Thyroid gland (tissue), 4 donors: Measurements from ENCODE around the gene TBC1D16. TPM values are rescaled to one million over a fixed set of nuclear protein-coding genes. Genes with fewer than 3 reads are reported as not detected.

Experiments used
- DNase-seq, 2 donors: peaks; one replicate each; pipeline ENCODE4 v3.0.0-alpha.2; 2019
- H3K27ac ChIP-seq, 3 donors: fragments of 200-600 bp; sonication (generic); 1 replicate in 2 of 3; 2 replicates in 1 of 3; pipeline ENCODE4 v1.5.1; 2016 to 2019; ENCODE audit warnings: mild to moderate bottlenecking in 1 of 3, moderate library complexity in 1 of 3
- H3K27me3 ChIP-seq: fragments of 200-600 bp; sonication (generic); one replicate; pipeline ENCODE4 v1.5.1; 2019
- H3K36me3 ChIP-seq, 2 donors: fragments of 200-600 bp; sonication (generic); one replicate each; pipeline ENCODE4 v1.5.1; 2016 to 2019
- H3K4me1 ChIP-seq, 2 donors: fragments of 200-600 bp; sonication (generic); one replicate each; pipeline ENCODE4 v1.5.1; 2017 to 2019
- H3K4me3 ChIP-seq, 3 donors: fragments of 200-600 bp; sonication (generic); replicated peaks in 1 of 3; 1 replicate in 2 of 3; 2 replicates in 1 of 3; pipeline ENCODE4 v1.5.1; 2016; ENCODE audit warnings: mild to moderate bottlenecking in 1 of 3
- H3K9me3 ChIP-seq: fragments of 200-600 bp; sonication (generic); one replicate; pipeline ENCODE4 v1.5.1; 2017
- CTCF ChIP-seq, 6 experiments: fragments of 200-600 bp in 3 of 6; fragments of 450-650 bp in 3 of 6; sonication (generic) in 3 of 6; IDR thresholded peaks; one replicate each; pipeline ENCODE4 v1.5.1; 2016 to 2019; ENCODE audit warnings: antibody characterized with exemption in 6 of 6, mild to moderate bottlenecking in 2 of 6, inconsistent platforms in 1 of 6, moderate library complexity in 1 of 6
- POLR2A ChIP-seq, 2 donors: fragments of 450-650 bp; IDR thresholded peaks; one replicate each; pipeline ENCODE4 v1.6.1; 2017; ENCODE audit warnings: antibody characterized with exemption in 2 of 2, mild to moderate bottlenecking in 2 of 2, moderate library complexity in 1 of 2
- WGBS, 2 donors: methylation state at CpG; one replicate each; pipeline ENCODE4 v1.1.5; 2017; 5-methylcytosine and 5-hydroxymethylcytosine counted together
- intact Hi-C: fragments of 100-400 bp; cut with DNase I; formaldehyde crosslinking; loops from one replicate; pipeline ENCODE4 v1.15.1; 2023
- total RNA-seq, 4 donors: library from RNA; depleted of rRNA; stranded (reverse); fragments of >200 nt; gene quantifications; one replicate each; pipeline ENCODE4 v1.2.3, GENCODE V29; 2016

Gene TBC1D16
- total RNA-seq, 4 donors from 2014 or later: 25.4 to 32.2 (median 29.8) TPM

- H3K27ac ChIP-seq: no peak overlapping the region
- intact Hi-C loops: loop anchor here (5.0 kb wide), 1 partner anchor 74 kb away; no protein-coding TSS in a partner anchor
These were observed 45.9 kb upstream of the TBC1D16 start for GRCh38 chr17:80081596-80081995.

GRCh38 chr17:80080081-80080480, 44.4 kb upstream of the TBC1D16 start:
- no peaks in the 10 kb centered on the region for H3K27me3 ChIP-seq
- no peak for DNase-seq
- H3K27ac ChIP-seq: no peak overlapping the region
- H3K4me3 ChIP-seq: no peak overlapping the region
- 90 to 93% methylated on average over 6 of the region's 6 CpGs for WGBS, 2 donors
- intact Hi-C loops: loop anchor here (5.0 kb wide), 1 partner anchor 73 kb away; no protein-coding TSS in a partner anchor
- H3K36me3 ChIP-seq: no peaks in the 10 kb centered on the region
- no peaks in the 10 kb centered on the region for H3K9me3 ChIP-seq
- H3K4me1 ChIP-seq: peaks cover 6 to 9% of the 10 kb centered on the region in 2 donors
- TF ChIP-seq POLR2A (IDR thresholded peaks at IDR 0.05): no peak
- TF ChIP-seq CTCF (IDR thresholded peaks at IDR 0.05): no peak

More at GRCh38 chr17:80081596-80081995, 45.9 kb upstream of the TBC1D16 start:
- peaks cover 6 to 9% of the 10 kb centered on the region in 2 donors for H3K4me1 ChIP-seq
- no peak overlapping the region for H3K4me3 ChIP-seq
- TF ChIP-seq CTCF (IDR thresholded peaks at IDR 0.05): no peak
- TF ChIP-seq POLR2A (IDR thresholded peaks at IDR 0.05): no peak
- H3K9me3 ChIP-seq: no peaks in the 10 kb centered on the region
- no peak for DNase-seq
- H3K27me3 ChIP-seq: no peaks in the 10 kb centered on the region
- no peaks in the 10 kb centered on the region for H3K36me3 ChIP-seq
- WGBS, 2 donors: 92 to 94% methylated on average over 9 of the region's 14 CpGs

- H3K27me3 ChIP-seq: no peaks in the 10 kb centered on the region
These were observed 36.7 kb upstream of the TBC1D16 start for GRCh38 chr17:80072410-80072809.

DNA sequence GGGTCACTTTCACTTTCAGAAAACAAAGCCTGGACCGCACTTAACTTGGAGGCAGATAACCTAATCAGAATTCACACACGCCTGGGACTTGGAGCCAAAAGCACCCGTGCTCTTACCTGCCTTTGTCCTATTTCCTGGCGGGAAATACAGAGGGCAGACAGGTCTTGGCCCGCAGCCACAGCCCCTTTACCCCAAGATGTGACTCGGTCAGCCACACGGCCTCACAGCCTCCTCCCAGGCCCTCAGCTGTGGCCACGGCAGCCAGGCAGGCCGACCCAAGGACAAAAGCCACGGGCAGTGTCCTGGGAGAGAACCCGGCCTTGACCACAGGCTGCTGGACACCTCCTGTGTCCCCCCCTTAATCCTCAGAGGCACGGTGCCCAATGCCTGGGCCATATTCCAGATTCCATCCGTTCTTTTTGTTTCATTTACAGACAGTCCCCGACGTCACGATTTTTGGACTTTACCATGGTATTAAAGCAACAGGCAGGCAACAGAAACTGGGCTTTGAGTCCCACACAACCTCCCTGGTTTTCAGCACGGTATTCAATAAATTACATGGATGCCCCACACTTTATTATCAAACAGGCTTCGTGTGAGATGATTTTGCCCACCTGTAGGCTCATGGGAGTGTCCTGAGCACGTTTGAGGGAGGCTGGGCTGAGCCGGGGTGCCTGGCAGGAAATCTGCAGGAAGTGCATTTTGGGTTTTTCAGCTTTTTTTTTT, 35.6 kb upstream of the TBC1D16 start:
- H3K36me3 ChIP-seq: no peaks in the 10 kb centered on the region
- intact Hi-C loops: no loop called here
- WGBS, 2 donors: 10 to 32% methylated on average over 18 of the region's 20 CpGs

More at GRCh38 chr17:80072410-80072809, 36.7 kb upstream of the TBC1D16 start:
- TF ChIP-seq CTCF (IDR thresholded peaks at IDR 0.05): no peak
- no peak for TF ChIP-seq POLR2A (IDR thresholded peaks at IDR 0.05)
- H3K4me3 ChIP-seq: no peak overlapping the region
- no peaks in the 10 kb centered on the region for H3K9me3 ChIP-seq
- H3K36me3 ChIP-seq: no peaks in the 10 kb centered on the region
- H3K27ac ChIP-seq: peak overlapping the region in 1 of 3 donors; percentile 88
- peaks cover 5 to 37% of the 10 kb centered on the region in 2 donors for H3K4me1 ChIP-seq
- intact Hi-C loops: no loop called here
- DNase-seq: no peak
- 79 to 98% methylated on average over 6 of the region's 6 CpGs for WGBS, 2 donors

More for the DNA sequence above, 35.6 kb upstream of the TBC1D16 start:
- Histone ChIP-seq H3K4me1 (peaks cover 5 to 37% of the 10 kb centered on the region in 2 donors), H3K27me3 (no peaks in the 10 kb centered on the region), H3K4me3 (peak overlapping the region in 1 of 3 donors; percentile 8), H3K27ac (peak overlapping the region; percentile 84 to 88 (median 88)), H3K9me3 (no peaks in the 10 kb centered on the region)
- TF ChIP-seq POLR2A (IDR thresholded peaks at IDR 0.05) (no peak), CTCF (IDR thresholded peaks at IDR 0.05) (no peak)
- DNase-seq: peak; percentile 68 to 80
